HEK293T (cell line): ENCODE measurements around the gene GTF2I.

Source experiments
- ARNT ChIP-seq: fragments of 450-650 bp; IDR thresholded peaks from 2 replicates; pipeline ENCODE4 v1.6.1; 2017; ENCODE audit warnings: mild to moderate bottlenecking
- BHLHE40 ChIP-seq: fragments of 450-650 bp; IDR thresholded peaks from 2 replicates; pipeline ENCODE4 v1.6.1; 2016; ENCODE audit warnings: mild to moderate bottlenecking, moderate library complexity, borderline replicate concordance
- ELF4 ChIP-seq: fragments of 450-650 bp; IDR thresholded peaks from 2 replicates; pipeline ENCODE4 v1.6.1; 2017; ENCODE audit warnings: antibody characterized with exemption
- FOXA1 ChIP-seq: fragments of 450-650 bp; IDR thresholded peaks from 2 replicates; pipeline ENCODE4 v1.6.1; 2016; ENCODE audit warnings: mild to moderate bottlenecking
- FOXK2 ChIP-seq: fragments of 450-650 bp; IDR thresholded peaks from 2 replicates; pipeline ENCODE4 v1.6.1; 2016; ENCODE audit warnings: mild to moderate bottlenecking
- FOXM1 ChIP-seq: fragments of 450-650 bp; IDR thresholded peaks from 2 replicates; pipeline ENCODE4 v1.6.1; 2017; ENCODE audit warnings: mild to moderate bottlenecking, borderline replicate concordance
- HDGF ChIP-seq: fragments of 450-650 bp; IDR thresholded peaks from 2 replicates; pipeline ENCODE4 v1.6.1; 2017; ENCODE audit warnings: antibody characterized with exemption, borderline replicate concordance
- L3MBTL2 ChIP-seq: fragments of 450-650 bp; conservative IDR thresholded peaks from 2 replicates; pipeline ENCODE4 v1.6.1; 2016; ENCODE audit warnings: mild to moderate bottlenecking
- NFRKB ChIP-seq: fragments of 450-650 bp; IDR thresholded peaks from 2 replicates; pipeline ENCODE4 v1.6.1; 2016; ENCODE audit warnings: mild to moderate bottlenecking, moderate library complexity
- PKNOX1 ChIP-seq: fragments of 450-650 bp; IDR thresholded peaks from 2 replicates; pipeline ENCODE4 v1.6.1; 2016
- SP1 ChIP-seq: fragments of 450-650 bp; IDR thresholded peaks from 2 replicates; pipeline ENCODE4 v1.6.1; 2017
- SUZ12 ChIP-seq: fragments of 450-650 bp; IDR thresholded peaks from 2 replicates; pipeline ENCODE4 v1.6.1; 2016; ENCODE audit warnings: mild to moderate bottlenecking
- TARDBP ChIP-seq: fragments of 450-650 bp; IDR thresholded peaks from 2 replicates; pipeline ENCODE4 v1.6.1; 2016

- no peak for TF ChIP-seq SP1
- TF ChIP-seq FOXA1: no peak
- no peak for TF ChIP-seq ELF4
- TF ChIP-seq L3MBTL2: no peak
- no peak for TF ChIP-seq TARDBP
- TF ChIP-seq SUZ12: no peak
- no peak for TF ChIP-seq PKNOX1
- TF ChIP-seq HDGF: no peak
- TF ChIP-seq FOXM1: no peak
- TF ChIP-seq BHLHE40: no peak
- TF ChIP-seq ARNT: no peak
- TF ChIP-seq FOXK2: no peak
- no peak for TF ChIP-seq NFRKB
Measured at GRCh38 chr7:74654811-74655210, 2.7 kb upstream of the GTF2I start.
